Measurements from ENCODE around the gene TADA3.
A peak's percentile ranks its signal among the peaks of the same experiment; 100 is the strongest.
"Not testable (repeated sequence)": the region's sequence is repeated elsewhere in the genome, so short reads cannot be mapped to it uniquely, and the experiment has no call there.

The TADA3 gene

GRCh38 chr3:9783954-9784353 lies 8.3 kb downstream of the TADA3 start:
- DNase-seq (ENCODE audit: low spot score): no peak

GRCh38 chr3:9782770-9783169 lies 9.5 kb downstream of the TADA3 start:
- no peak for DNase-seq (ENCODE audit: low spot score)

DNA sequence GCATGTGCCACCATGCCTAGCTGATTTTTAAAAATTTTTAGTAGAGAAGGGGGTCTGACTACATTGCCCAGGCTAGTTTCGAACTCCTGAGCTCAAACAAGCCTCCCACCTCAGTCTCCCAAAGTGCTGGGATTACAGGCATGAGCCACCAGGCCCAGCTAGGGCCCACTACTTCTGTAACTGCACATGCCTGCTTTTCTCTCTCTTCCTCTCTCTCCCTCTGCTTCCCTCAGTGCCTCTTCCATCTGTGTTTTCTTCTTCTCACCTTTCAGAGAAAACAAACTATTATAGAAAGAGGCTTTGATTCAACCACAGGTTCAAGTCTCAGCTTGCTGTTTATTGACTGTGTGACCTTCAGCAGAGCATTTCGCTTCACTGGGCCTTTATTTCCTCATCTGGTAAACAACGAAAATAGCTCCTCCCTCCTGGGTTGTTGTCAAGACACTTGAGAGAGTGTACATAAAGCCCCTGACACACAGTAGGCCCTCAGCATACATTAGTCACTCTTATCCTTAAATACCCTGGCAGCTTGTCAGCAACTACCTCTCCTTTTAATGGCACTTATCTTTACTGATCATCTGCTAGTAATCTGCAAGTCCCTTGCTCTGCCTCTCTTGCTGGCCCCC lies 10.2 kb downstream of the TADA3 start:
- DNase-seq (ENCODE audit: low spot score): no peak

GRCh38 chr3:9781551-9781950 lies 10.7 kb downstream of the TADA3 start:
- no peak for DNase-seq (ENCODE audit: low spot score)

GRCh38 chr3:9780910-9781309 lies 11.4 kb downstream of the TADA3 start:
- DNase-seq (ENCODE audit: low spot score): no peak

- no peak for DNase-seq (ENCODE audit: low spot score)
Measured at GRCh38 chr3:9780458-9780812, 11.8 kb downstream of the TADA3 start.

DNA sequence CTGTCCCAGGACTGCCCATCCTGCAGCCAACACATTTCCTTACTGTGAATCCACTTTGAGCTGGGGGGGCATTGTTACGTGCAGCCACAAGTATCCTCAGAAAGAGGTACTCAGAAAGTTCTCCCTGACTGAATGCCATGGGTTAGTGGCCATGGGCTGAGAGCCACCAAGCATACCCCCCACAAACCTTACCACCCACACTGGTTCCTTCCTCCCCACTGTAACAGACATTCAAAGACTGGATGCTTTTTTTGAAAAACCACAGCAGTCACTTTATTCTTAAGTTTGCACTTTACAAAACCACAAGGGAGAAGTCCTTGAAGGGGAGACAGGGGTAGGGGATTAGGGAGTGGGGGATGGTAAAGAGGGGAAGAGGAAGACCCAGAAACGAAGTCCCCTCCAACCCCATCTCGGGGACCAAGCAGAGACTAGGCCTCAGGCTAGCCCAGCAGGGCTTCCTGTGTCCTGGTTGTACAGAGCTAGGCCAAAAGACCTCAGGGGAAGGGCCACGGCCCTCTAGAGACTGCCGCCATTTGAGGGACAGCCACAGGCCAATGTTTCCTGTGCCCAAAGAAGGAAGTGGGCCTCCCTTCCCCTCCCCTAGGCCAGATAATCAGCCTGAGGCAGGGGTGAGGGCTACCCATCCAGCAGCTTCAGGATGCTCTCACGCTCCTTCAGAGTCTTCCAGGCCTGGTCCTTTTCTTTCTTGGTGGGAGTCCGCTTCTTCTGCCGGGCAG lies 12.4 kb downstream of the TADA3 start:
- DNase-seq (ENCODE audit: low spot score): no peak

DNA sequence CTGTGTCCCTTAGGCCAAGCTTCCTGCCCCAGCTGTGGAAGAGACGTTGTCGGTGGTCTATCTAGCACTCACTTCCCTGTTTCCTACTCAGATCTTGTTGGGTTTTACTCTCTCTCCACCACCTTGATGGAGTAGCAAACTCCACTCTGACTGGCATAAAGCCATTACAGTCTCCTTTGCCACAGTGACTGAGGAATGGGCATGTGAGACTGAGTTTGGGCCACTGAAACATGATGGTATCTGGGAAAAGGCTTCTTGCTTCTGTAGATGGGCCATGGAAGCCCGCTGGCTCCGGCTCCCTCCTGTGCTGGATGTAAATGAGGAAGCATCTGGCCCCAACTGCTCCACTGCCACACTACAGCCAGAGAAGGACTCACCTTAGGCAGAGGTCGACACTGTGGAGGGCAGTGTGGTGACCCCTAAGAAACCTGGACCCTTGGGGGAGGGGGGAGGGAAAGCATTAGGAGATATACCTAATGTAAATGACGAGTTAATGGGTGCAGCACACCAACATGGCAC lies 13.1 kb downstream of the TADA3 start:
- no peak for DNase-seq (ENCODE audit: low spot score)

GRCh38 chr3:9778143-9779074 lies 13.9 kb downstream of the TADA3 start:
- no peak for DNase-seq (ENCODE audit: low spot score)

- no peak for DNase-seq (ENCODE audit: low spot score)
Measured at GRCh38 chr3:9777694-9778021, 14.6 kb downstream of the TADA3 start.

DNA sequence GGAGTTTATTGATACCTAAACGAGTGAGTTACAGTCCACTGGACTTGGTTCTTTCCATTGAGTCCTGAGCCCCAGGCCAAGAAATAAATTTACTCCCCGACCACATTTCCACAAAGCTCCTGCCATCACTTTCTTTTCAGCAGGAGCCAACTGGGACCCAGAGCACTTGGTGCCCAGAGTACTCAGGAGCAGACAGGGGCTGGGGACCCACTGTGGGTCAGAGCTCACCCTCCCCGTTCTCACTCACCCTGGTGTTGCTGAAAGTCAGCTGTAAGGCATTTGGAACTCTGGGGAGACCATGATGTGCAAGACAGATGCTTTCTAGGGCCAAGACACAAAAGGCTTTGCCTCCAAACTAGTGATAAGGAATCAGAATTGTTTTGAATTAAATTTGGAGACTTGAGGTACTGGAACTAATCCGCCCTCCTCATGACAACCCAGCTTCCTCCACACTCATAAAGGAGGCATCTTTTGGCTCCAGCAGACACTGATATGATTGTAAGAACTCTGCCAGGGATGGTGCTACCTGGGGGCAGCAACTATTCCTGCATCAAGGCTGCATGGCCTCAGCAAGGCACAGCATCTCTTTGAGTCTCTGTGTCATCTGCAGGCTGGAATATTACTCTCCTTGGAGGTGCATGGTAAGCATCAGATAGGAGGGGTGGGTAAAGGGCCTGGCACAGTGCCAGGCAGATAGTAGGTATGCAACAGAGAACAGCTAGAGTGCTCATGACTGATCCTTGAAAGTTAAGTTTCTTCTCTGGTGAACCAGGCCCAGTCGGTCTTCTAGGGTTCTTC lies 15.2 kb downstream of the TADA3 start:
- DNase-seq (ENCODE audit: low spot score): no peak

DNA sequence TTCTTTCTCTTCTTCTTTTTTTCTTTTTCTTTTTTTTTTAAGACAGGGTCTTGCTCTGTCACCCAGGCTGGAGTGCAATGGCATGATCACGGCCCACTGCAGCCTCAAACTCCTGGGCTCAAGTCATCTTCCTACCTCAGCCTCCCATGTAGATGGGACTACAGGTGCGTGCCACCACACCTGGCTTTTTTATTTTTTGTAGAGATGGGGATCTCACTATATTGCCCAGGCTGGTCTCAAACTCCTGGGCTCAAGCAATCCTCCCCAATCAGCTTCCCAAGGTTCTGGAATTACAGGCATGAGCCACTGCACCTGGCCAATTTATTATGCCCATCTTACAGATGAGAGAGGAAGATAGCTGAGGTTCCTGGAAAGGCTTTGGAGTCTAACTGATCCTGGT lies 21.3 kb downstream of the TADA3 start:
- not testable (repeated sequence) for DNase-seq (ENCODE audit: low spot score)

- DNase-seq (ENCODE audit: low spot score): peak; percentile 49
Measured at GRCh38 chr3:9770276-9770812, 21.9 kb downstream of the TADA3 start.

GRCh38 chr3:9769426-9770275 lies 22.6 kb downstream of the TADA3 start, which contains the start of gene CAMK1:
Gene CAMK1, minus strand, starts transcription at chr3:9769947. Its CDS starts 2,198 bp downstream, at chr3:9767749.
- peak; percentile 64 for DNase-seq (ENCODE audit: low spot score)

DNA sequence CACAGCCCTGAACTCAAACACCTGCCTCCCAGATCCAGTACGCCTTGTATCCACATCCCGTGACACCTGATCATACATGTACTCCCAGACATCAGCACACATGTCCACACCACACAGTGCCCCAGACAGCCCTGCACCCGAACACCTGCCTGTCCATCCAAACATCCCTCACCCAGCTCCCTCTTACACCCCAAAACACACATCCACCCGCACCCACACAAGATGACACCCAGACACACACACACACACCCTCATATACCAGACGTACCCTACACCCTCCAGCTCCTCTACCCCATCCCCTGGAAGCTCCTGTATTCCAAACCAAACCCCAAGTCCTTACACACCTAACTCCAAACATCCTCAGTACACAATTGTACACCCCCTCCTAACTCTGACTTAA lies 23.3 kb downstream of the TADA3 start:
- no peak for DNase-seq (ENCODE audit: low spot score)

GRCh38 chr3:9768141-9768775 lies 24.0 kb downstream of the TADA3 start:
- DNase-seq (ENCODE audit: low spot score): no peak

GRCh38 chr3:9767418-9767817 lies 24.9 kb downstream of the TADA3 start:
- no peak for DNase-seq (ENCODE audit: low spot score)

- DNase-seq (ENCODE audit: low spot score): no peak
Measured at GRCh38 chr3:9765865-9766264, 26.4 kb downstream of the TADA3 start.

DNA sequence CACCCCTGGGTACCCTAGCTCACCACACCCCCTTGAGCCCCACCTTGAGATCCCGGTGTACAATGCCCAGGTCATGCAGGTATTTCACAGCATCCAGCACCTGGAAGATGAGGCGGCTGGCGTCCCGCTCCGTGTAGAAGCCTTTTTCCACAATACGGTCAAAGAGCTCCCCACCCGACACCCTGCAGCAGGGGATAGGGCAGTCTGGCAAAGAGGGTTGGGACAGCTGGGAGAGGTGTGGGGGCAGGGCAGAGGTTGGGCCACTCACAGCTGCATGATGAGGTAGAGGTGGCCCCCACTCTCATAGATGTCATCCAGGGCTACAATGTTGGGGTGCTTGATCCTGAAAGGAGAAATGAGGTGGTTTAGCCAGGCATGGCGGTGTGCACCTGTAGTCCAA lies 29.4 kb downstream of the TADA3 start:
- no peak for DNase-seq (ENCODE audit: low spot score)

- DNase-seq (ENCODE audit: low spot score): no peak
Measured at GRCh38 chr3:9761919-9762318, 30.4 kb downstream of the TADA3 start.
